Activated CD4-positive, alpha-beta T cell treated with anti-CD3 and anti-CD28 coated beads, Interleukin-2, amount 50 U/mL, for 1 hour (primary cell): ENCODE measurements around the gene PIGN.
"Not testable (repeated sequence)": the region's sequence is repeated elsewhere in the genome, so short reads cannot be mapped to it uniquely, and the experiment has no call there.

Source experiments
- DNase-seq: peaks from one replicate; pipeline ENCODE4 v3.0.0-alpha.2; 2020

The PIGN gene

DNA sequence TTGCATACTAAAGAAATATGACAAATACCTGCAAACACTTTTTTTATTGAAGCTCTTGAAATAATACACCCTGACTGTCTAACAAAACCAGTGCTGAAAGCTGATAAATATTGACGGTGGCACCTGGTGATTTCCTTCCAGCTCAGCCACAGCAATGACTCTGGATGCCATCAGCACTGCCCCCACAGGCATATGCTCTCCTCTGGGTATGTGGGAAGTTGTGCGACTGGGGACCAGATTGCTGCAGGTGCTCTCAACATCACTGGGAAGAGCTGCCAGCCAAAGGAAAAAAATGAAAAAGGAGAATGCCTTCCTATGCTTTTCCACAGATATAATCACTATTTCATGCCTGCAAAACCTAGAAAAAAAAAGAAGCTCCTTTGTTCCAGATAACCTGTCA, 141.5 kb downstream of the PIGN start:
- no peak for DNase-seq

DNA sequence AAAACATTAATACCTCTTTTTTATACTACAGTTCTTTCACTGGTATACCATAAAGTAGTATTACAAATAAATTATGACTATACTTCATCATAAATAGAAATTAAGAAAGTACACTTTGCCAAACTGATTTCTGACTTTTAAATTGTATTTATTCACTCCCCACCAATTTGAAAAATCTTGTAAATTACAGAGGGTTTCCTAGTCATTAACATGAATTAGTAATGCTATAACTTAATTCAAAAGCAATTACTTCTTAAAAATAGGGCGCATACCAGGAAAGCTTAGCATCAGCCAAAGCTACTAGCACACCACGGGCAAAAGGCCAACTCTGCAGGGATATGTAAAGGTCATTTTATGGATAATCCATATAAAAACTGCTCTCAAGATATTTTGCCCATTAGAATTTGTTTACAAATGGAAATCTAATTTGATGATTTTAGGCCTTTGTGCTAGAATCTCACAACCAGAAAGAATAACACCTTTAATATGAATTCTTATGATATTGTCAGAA, 142.3 kb downstream of the PIGN start:
- no peak for DNase-seq

DNA sequence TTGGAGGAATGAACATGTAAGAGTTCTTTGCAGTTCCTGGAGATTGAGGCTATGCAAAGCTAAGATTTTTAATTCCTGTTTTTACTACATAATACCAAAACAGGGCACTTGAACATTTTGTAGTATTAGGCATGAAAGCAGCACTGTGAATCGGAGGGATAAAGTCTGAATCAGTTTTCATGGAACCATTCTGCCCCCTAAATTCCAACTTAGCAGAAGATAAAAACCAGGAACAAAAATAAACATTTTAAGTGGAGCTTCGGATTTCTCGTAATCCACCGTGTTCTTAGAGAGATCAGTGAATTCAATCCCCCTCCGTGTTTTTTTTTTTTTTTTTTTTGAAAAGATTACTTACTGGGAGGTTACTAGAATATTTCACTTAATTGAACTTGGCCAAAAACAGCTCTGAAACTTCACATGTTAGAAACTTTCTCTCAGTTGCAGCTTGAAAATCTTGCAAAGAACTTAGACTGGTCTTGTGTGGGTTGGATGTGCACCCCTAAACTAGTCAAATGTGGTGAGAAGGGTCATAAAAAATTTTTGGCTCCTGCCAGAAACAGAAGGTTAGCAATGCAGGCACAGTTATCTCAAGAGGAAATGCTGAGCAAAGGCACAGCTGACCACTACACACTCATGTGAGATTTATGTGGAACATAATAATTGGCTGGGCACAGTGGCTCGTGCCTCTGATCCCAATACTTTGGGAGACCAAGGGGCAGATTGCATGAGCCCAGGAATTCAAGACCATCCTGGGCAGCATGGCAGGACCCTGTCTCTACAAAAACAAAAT, 148.7 kb downstream of the PIGN start:
- no peak for DNase-seq

DNA sequence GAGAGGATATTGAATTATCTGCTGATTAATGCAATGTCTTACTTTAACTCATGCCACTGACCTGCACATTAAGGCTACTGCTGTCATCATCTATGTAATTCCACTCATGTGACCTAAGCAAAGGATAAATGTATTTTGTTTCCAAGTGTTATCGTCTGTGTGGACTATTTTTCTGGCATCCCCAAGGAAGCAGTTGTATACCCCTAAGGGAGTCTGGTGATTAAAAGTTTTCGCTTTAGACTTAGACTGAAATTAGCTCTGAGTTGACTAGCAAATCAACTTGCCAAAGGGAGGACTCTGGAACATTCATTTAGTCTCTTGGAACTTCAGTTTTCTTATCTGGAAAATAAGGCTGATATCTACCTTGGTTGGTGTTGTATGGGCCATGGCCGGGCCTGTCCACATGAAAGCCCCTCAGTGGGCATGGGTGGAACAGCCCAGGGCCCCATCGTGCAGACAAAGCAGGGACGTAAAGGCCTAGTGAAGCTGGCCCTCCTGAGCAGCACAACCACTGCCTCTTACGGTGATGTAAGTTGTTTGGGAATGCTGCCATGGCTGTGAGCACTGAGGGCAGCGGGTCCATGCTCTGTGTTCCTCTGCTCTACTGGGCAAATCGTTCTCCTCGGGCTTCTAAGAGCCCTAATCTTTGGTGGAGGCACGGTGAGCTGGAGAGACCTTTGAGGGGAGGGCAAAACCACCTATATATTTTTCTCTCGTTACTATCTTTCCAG, 149.7 kb downstream of the PIGN start:
- DNase-seq: no peak

DNA sequence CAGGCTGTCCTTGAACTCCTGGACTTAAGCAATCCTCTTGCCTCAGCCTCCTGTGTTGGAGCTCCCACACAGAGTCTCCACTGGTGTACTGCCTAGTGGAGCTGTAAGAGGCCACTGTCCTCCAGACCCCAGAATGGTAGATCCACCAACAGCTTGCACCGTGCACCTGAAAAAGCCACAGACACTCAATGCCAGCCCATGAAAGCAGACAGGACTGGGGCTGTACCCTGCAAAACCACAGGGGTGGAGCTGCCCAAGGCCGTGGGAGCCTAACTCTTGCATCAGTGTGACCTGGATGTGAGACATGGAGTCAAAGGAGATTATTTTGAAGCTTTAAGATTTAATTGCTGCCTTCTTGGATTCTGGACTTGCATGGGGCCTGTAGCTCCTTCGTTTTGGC, 152.6 kb downstream of the PIGN start:
- DNase-seq: not testable (repeated sequence)

DNA sequence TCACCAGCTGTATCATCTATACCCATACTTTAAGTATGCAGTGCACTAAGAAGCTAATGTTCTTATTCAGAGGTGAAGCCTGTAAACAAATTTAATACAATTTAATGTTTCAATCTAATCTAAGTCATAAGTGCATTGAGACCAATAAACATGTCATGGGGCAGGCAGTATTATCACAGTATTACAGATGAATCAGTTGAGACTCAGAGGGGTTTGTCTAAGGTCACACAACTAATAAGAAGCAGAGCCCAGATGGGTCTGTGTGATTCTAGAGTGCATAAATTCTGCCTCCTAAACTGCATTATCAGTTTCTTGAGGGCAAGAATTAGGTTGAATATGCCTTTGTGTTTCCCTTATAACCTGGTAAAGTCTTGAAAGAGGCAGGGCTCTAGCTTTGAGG, 153.1 kb downstream of the PIGN start:
- no peak for DNase-seq

DNA sequence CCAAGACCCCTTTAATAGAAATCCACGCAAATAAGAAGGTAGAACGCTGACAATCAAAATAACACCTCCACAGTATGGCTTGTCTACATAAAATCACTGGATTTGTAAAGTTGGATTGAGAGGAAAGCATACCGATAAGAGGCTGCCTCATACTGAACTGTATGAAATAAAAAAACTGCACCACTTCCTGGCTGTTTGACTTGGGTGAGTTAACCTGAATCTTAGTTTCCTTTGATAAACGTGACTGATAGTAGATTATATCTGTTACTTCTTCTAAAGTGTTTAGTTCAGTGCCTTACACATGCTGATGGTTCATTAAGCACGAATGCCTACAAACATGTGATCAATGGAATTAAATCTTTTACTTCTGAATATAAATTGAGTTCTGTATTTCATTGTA, 153.6 kb downstream of the PIGN start:
- no peak for DNase-seq

DNA sequence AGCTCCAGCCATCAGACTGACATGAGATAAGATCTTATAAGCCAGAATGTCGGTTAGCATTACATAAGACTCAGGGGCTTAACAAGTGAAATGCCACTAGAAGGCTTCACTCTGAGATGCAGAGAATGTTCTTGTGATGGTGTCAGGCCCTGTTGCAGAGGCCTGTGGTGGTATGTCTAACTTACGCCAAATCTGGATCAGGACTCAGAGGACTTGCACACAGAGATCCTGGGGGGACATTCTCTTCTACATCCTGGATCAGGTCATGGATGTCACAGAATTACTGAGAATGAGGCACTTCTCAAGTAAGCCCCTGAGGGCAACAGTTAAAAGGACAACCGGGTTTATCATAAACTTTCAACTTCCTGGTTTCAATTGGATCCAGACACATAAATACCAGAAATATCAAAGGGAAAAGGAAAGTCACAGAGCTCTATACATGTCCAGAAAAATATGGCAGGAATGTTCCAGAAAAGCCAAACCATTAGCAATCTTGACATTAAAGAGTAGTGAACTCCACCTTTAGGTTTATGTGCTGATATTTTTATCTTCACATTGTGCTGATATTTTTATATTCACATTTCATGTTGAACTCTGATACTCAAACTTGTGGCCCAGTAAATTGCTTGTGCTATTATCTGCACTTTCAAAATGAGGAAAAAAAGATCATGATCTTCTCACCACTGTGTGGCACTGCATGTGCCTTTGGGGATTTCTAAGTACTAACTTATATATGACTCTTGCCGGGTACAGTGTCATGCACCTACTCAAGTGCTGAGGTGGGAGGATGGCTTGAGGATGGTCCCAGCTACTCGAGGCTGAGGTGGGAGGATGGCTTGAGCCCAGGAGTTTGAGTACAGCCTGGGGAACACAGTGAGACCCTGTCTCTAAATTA, 156.5 kb downstream of the PIGN start:
- DNase-seq: no peak

DNA sequence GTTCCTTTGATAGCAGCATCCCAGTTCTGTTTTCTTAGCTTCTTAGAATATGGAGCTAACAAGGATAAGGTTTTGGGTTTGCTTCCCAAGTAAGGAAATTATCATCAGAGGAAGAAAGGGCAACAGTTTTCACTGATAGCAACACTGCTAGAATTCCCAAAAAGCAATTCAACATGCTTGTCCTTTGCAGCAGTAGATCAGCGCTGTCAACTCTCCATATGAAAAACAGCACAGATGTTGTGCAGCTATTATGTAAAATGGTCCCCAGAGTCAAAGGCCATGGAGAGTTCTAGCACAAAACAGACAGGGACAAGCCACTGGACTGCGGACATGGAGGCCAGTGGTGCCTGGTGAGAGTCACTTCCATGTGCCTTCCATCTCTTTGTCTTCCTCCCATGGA, 158.1 kb downstream of the PIGN start:
- no peak for DNase-seq

DNA sequence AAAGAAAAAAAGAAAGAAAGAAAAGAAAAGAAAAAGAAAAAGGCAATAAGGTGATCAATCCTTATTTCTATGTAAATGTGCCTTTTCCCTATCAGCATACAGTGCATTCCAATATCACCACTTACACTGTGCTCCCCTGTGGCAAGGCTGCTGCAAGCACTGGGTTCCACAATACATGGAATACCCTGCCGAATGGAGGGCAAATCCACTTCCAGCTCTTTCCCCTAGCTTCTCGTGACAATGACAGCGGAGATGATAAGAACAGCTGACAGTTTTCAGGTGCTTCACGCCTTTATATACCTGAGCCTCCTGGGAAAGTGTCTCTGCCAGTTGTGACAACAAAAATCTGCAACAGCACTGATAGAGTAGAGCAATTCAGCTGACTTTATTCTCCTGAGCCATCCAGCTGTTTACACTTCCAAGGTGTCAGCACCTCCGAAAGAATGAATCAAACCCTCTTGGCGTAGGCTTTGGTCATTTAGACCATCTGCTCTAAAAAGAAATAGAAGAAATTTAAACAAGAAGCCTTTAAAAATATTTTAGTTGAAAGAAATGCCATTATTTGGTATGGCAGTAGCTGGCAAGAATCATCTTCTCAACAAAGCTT, 158.8 kb downstream of the PIGN start:
- DNase-seq: no peak

DNA sequence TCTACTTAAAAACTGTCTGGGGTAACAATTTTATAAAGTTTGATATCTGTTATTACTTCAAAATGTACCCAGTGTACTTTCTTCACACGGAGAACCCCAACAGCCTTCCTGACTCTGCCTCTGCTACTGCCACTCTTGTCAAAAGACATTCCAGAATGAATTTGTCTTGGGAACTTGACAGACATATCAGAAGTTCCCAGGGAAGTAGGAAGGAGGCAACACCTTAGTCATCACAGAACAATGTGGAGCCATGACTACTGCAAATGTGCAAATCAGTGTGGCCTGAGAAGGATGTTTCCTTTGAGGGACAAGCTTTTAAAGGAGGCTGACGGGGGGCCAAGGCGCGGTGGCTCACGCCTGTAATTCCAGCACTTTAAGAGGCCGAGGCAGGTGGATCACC, 160.3 kb downstream of the PIGN start:
- no peak for DNase-seq

DNA sequence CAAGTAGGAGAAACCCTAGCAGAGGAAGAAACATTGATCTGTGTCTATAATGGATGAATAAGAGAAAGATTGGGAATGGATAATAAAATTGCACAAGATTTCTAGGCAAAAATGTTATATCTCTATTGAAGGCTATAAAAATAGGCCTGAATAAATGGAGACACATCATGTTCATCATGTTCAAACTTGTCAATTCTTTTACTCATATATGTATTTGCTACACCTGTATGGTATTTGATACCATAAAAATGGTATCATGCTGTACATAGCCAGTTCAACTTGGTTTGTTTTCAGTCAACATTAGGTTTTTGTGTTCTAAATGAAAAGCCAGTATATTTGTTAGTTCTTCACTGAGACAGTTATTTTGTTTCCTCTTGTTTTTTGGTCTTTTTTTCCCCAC, 161.9 kb downstream of the PIGN start:
- no peak for DNase-seq

DNA sequence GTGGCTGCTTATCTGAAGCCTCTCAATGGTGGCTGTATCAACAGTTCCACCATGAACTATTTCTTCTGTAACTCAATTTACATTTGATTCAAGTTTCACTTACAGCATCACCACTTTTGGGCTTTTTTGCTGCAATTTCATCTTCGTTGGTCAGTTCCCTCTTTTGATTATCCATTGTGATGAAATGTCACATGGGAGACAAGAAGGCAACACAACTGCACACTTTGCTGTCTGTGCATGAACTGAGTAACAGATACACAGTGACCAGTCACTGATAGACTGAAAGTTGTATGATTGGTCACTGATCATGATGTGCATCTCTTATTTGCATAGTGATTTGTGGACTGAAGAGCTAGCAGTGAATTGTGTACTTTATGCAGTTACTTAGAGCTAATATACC, 163.3 kb downstream of the PIGN start:
- DNase-seq: no peak

DNA sequence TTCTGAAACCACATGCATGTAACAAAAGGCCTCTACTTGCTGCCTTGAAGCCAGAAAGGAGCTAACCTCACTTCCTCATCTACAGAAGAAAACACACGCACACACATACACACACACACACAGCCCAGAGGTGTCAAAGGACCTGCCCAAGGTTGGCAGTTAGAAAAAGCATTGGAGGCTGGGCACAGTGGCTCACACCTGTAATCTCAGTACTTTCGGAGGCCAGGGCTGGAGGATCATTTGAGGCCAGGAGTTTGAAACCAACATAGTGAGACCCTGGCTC, 168.2 kb downstream of the PIGN start:
- no peak for DNase-seq

DNA sequence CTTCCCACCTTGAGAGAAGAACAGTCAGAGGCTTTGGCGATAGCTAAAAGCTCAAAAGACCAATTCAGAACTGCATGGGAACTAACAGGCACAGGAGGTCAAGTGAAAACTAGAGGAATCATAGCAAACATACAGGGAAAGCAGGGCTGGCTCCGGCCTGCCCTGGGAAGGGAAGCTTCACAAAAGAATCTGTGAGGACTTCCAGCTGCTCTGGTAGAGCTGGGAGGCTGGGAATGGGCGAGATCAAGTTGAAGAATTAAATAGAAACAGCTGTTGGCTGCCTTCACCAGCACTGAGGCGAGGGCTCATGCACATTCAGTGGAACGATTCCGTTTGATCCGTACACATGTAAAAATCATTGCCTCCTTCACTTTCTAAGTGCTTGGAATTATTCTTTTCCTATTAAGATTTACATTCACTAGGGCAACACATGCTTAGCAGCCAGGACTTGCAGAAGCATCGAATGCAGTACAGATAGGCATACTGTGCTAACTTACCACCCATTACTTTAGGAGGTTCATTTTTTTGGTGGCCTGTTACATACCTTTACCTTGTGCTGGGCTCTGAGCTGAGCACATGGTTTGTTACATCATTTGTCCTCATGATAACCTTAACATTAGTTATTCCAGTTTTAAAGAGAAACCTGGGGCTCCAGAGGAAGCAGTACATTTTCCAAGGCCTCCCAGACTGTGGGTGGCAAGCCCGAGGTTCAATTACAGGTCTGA, 168.7 kb downstream of the PIGN start:
- DNase-seq: no peak

DNA sequence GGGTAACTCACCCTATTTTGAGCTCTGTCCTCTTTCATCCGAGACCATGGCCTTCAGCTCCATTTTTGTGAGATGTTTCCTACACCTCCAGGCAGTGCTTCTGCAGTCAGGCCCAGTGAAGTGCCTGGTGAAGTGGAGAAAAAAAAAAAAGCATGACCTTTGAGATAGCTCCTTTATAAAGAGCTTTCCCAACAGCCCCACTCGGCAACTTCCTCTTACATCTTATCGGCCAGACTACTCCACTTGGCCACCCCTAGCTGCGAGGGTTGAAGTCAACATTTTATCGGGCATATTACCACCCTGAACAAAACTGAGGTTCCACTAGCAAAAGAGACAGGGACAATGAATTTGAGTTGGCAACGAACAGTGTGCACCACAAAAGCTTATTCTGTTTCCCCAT, 169.2 kb downstream of the PIGN start:
- no peak for DNase-seq

DNA sequence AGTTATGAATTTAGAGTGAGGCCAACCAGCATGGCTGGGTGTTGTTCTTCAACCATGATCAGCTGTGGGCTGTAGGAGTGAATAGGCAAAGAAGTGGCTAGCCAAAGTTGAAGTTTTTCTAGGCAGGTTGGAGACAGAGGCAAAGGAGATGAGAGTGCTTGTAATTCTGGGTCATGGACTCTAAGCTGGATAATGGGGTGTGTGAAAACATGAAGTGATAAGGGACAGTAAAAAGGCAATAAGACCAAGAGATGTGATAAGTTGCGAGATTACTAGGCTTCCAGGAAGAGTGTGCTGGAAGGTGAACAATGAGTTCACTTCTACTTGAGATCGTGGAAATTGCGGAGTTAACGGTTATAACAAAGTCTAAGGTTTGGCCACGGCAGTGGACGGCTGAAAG, 175.4 kb downstream of the PIGN start:
- no peak for DNase-seq

DNA sequence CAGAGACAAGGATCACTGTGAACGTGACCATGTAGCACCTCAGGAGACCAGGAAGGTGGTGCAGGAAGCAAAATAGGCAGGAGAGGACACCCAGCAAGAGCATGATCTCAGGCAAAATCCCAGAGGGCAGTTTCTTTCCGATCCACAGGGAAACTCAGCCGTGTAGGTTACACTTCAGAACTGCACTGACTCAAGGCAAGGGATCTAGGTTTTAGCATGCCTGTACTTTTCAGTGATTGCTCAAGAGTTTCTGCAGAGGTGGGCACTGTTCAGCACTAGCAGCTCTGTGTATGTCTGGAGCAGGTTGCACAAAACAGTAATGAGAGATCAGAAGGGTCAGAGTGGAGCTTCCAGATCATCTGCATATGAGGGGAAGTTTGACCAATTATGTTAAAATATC, 177.3 kb downstream of the PIGN start:
- no peak for DNase-seq

DNA sequence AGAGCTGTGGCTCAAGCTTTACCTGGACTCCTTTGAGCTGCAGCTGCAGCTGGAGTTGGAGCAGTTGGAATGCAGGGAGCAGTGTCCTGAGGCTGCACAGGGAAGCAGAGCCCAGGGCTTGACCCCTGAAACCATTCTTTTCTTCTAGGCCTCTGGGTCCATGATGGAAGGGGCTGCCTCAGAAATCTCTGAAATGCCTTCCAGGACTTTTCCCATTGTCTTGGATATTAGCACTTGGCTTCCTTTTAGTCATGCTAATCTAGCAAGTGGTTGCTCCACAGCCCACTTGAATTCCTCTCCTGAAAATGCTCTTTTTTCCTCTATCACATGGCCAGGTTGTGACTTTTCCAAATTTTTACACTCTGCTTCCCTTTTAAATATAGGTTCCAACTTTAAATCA, 185.5 kb downstream of the PIGN start:
- no peak for DNase-seq

DNA sequence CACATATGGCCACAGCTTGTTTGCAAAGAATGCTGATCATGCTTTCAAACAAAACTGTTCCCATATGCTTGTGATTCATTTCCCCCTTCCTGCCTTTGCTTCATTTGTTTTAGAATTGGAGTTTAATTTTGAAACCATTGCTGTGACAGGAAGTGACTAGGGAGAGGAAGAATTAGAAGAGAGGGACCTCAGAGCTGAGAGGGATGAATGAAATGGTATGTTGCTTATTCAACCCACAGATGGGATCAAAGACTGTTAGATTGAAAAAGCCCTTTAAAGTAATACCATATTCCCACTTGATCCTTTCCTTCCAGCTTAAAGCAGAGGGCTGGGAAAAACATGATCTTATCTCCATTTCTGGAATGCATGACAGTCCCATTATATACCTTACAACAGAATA, 187.9 kb downstream of the PIGN start:
- no peak for DNase-seq

DNA sequence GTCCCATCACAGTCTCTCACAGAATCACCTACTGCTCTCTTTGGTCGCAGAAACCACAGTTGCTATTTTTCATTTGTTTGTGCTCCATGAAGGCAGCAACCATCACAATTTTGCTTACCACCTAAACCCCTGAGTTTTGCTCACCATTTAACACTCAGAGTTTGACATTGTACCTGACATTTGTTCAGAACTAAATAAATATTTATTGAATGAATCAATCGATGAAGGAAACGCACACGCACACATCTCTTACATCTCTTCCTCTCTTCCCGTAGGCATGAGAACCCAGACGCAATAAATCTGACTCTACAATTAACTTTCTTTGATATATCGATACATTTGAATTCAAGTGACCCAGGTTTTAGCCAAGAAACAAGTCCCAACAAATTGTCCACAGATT, 188.5 kb downstream of the PIGN start:
- DNase-seq: no peak

DNA sequence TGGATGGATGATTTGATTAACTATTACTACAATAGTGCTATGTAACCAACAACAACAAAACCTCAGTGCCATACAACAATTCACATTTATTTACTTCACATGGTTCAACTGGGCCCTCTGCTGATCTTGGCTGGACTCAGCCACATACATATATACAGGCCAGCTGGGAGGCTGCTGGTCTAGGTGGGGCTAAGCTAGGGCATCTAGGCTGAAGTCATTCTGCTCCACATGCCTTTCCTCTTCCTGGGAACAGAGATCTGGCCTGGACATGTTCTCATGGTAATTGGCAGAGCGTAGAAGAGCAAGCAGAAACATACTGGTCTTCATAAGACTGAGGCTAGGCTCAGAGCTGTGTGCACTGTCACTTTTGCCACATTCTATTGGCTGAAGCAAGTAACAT, 191.2 kb downstream of the PIGN start:
- DNase-seq: no peak

DNA sequence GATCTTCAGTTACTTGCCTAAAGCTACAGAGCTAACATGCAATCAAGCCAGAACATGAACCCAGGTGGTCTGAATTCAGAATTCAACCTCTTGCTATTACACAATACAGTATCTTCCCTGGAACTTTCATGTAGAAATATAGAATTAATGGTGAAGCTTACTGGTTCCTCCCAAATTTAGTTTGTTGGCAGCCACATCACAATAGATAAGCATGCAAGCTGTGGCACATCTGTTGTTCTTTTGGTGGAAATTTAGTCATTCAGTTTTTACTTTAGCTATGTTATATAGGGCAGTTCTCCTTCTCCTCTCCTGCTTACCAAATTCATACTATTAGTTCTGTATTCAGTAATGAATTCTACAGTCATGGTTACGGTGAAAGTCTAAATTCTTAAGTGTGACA, 193.0 kb downstream of the PIGN start:
- DNase-seq: no peak
